Caco-2 (cell line): ENCODE measurements around the gene RBM33. TPM values are rescaled to one million over a fixed set of nuclear protein-coding genes. Genes with fewer than 3 reads are reported as not detected.

Experiments used
- BruUV-seq: library from RNA; stranded (reverse); fragments of 400-500 nt; replicated peaks from 2 replicates; lab custom pipeline; 2021; lab: Mats Ljungman, UMichigan
- CTCF ChIA-PET: fragments of 300-600 bp; sonication (Branson Sonifier 250); formaldehyde crosslinking; loops from one replicate; lab custom pipeline; 2022; ENCODE audit warnings: antibody characterized with exemption; lab: Charles Lee
- POLR2A ChIA-PET: fragments of 300-600 bp; sonication (Branson Sonifier 250); formaldehyde crosslinking; loops from one replicate; lab custom pipeline; 2022; ENCODE audit warnings: antibody characterized with exemption; lab: Charles Lee
- DNase-seq, 2 experiments: peaks; one replicate each; pipeline versions ENCODE4 v3.0.0 to v3.0.0-alpha.2; 2020 to 2022
- H3K27me3 ChIP-seq: replicated peaks from 2 replicates; pipeline ENCODE4 v1.6.0; 2011; ENCODE audit warnings: low read length; ENCODE audit not compliant: control insufficient read depth, insufficient read depth
- H3K36me3 ChIP-seq: 2 replicates; pipeline ENCODE4 v1.5.1; 2011; ENCODE audit warnings: low read length; ENCODE audit not compliant: control insufficient read depth, insufficient read depth
- H3K4me1 ChIP-seq: fragments of 250-450 bp; sonication (Bioruptor Pico); 2 replicates; pipeline ENCODE4 v1.5.1; 2020; ENCODE audit warnings: mild to moderate bottlenecking
- H3K4me3 ChIP-seq: 2 replicates; pipeline ENCODE4 v1.5.1; 2011; ENCODE audit warnings: low read depth, mild to moderate bottlenecking, control low read depth, low read length
- H3K9me3 ChIP-seq: fragments of 250-450 bp; sonication (Bioruptor Pico); 2 replicates; pipeline ENCODE4 v1.5.1; 2020; ENCODE audit warnings: mild to moderate bottlenecking, moderate library complexity
- H3K27ac Mint-ChIP-seq: one replicate; pipeline ENCODE4 v1.8.0; 2022; ENCODE audit warnings: mixed read lengths; ENCODE audit not compliant: unreplicated experiment
- H3K27me3 Mint-ChIP-seq: one replicate; pipeline ENCODE4 v1.8.0; 2022; ENCODE audit warnings: mixed read lengths; ENCODE audit not compliant: insufficient read depth, unreplicated experiment
- H3K36me3 Mint-ChIP-seq: one replicate; pipeline ENCODE4 v1.8.0; 2022; ENCODE audit warnings: mild to moderate bottlenecking, mixed read lengths; ENCODE audit not compliant: insufficient read depth, unreplicated experiment
- H3K4me1 Mint-ChIP-seq: one replicate; pipeline ENCODE4 v1.8.0; 2022; ENCODE audit warnings: low read depth, mixed read lengths; ENCODE audit not compliant: unreplicated experiment
- H3K4me3 Mint-ChIP-seq: one replicate; pipeline ENCODE4 v1.8.0; 2022; ENCODE audit warnings: mild to moderate bottlenecking, moderate library complexity, mixed read lengths; ENCODE audit not compliant: unreplicated experiment
- H3K9me3 Mint-ChIP-seq: one replicate; pipeline ENCODE4 v1.8.0; 2022; ENCODE audit warnings: mixed read lengths; ENCODE audit not compliant: unreplicated experiment
- intact Hi-C: fragments of 100-400 bp; cut with micrococcal nuclease; formaldehyde crosslinking; loops from one replicate; pipeline ENCODE4 v1.10.0; 2022; ENCODE audit not compliant: unreplicated experiment
- total RNA-seq: library from RNA; stranded (reverse); gene quantifications from 2 replicates; pipeline ENCODE4 v1.2.3, GENCODE V29; 2022
- TF ChIP-seq, protein P1 (sequence below), 2 experiments: fragments of 200-600 bp in 1 of 2; IDR thresholded peaks; 1 replicate in 1 of 2; 2 replicates in 1 of 2; pipeline versions ENCODE4 v1.5.1 to v1.8.0; 2011 to 2022; ENCODE audit warnings: antibody characterized with exemption in 1 of 2, control low read depth in 1 of 2, inconsistent platforms in 1 of 2, low read depth in 1 of 2, low read length in 1 of 2, mild to moderate bottlenecking in 1 of 2, moderate library complexity in 1 of 2; ENCODE audit not compliant: insufficient read depth in 1 of 2, severe bottlenecking in 1 of 2, unreplicated experiment in 1 of 2

RBM33 gene
- total RNA-seq, 1 experiment from 2014 or later, result 82.8 TPM

DNA sequence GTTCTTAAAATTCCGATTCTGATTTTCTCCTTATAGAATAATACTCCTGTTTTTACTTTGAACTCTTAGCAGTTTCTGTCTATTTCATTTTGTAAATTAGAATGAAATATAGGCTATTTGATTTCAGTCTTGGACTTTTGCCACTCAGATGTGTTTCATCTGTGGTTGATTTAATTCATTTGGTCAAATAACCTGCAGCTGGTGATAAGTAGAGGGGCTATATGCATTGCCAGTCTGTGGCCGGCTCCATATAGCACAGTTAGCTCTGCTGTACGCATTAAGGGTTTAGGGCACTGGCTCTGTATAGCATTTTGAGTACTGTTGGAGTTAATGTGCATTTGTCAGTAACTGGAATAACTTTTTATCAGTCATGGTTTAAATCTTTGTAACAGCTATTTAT is 35.7 kb downstream of the RBM33 start:
- Histone ChIP-seq H3K4me1 (no peaks in the 10 kb centered on the region), H3K27me3 (no peaks in the 10 kb centered on the region), H3K4me3 (no peak overlapping the region), H3K9me3 (no peaks in the 10 kb centered on the region), H3K36me3 (0 out of 2 replicates have a peak, but pooled peaks cover 1% of the 10 kb centered on the region)
- no peaks in the 10 kb centered on the region for H3K4me1 Mint-ChIP-seq
- intact Hi-C loops, result no loop called here
- TF ChIP-seq, protein P1, sequence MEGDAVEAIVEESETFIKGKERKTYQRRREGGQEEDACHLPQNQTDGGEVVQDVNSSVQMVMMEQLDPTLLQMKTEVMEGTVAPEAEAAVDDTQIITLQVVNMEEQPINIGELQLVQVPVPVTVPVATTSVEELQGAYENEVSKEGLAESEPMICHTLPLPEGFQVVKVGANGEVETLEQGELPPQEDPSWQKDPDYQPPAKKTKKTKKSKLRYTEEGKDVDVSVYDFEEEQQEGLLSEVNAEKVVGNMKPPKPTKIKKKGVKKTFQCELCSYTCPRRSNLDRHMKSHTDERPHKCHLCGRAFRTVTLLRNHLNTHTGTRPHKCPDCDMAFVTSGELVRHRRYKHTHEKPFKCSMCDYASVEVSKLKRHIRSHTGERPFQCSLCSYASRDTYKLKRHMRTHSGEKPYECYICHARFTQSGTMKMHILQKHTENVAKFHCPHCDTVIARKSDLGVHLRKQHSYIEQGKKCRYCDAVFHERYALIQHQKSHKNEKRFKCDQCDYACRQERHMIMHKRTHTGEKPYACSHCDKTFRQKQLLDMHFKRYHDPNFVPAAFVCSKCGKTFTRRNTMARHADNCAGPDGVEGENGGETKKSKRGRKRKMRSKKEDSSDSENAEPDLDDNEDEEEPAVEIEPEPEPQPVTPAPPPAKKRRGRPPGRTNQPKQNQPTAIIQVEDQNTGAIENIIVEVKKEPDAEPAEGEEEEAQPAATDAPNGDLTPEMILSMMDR (IDR thresholded peaks at IDR 0.05; ENCODE audit: insufficient read depth in 1 of 2, low read depth in 1 of 2, low read length in 1 of 2, severe bottlenecking in 1 of 2, unreplicated experiment in 1 of 2), result no peak
- H3K9me3 Mint-ChIP-seq, result no peaks in the 10 kb centered on the region
- no peak overlapping the region for H3K27ac Mint-ChIP-seq
- ChIA-PET CTCF (no interaction called here), POLR2A (interaction anchor here (0.5 kb wide), 1 partner anchor 36 kb away, joined by 4 read pairs; the partner anchor contains the start of gene RBM33)
- no TSS peak for BruUV-seq
- H3K36me3 Mint-ChIP-seq, result peaks cover 60% of the 10 kb centered on the region
- DNase-seq, result no peak
- H3K27me3 Mint-ChIP-seq, result no peaks in the 10 kb centered on the region
- no peak overlapping the region for H3K4me3 Mint-ChIP-seq

DNA sequence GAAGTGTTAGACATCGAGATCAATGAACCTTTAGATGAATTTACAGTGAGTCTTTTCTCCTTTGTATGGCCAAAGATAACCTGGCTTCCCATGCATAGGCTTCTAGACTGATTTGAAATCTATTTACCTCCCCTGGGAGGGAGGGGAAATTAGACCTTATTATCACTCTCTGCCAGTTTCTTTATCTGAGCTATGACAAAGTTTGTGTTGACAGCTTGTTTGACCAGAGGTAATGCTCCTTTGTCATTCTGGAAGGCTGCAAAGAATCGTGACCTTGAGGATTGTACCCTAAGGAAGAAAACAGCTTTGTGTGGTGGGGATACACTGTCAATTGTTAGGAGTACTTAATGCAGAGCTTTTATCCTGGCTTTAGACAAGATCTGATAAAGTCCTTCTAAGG is 36.4 kb downstream of the RBM33 start:
- Mint-ChIP-seq H3K27ac (no peak overlapping the region), H3K4me1 (no peaks in the 10 kb centered on the region), H3K27me3 (no peaks in the 10 kb centered on the region), H3K4me3 (no peak overlapping the region), H3K9me3 (peaks cover 2% of the 10 kb centered on the region), H3K36me3 (peaks cover 63% of the 10 kb centered on the region)
- H3K27me3 ChIP-seq, result no peaks in the 10 kb centered on the region
- no peak overlapping the region for H3K4me3 ChIP-seq
- CTCF ChIA-PET, result interaction anchor here (0.7 kb wide), 1 partner anchor 62 kb away, joined by 3 read pairs; no protein-coding TSS in a partner anchor
- H3K9me3 ChIP-seq, result no peaks in the 10 kb centered on the region
- BruUV-seq, result no TSS peak
- no peak for DNase-seq
- H3K4me1 ChIP-seq, result no peaks in the 10 kb centered on the region
- POLR2A ChIA-PET, result interaction anchor here (0.5 kb wide), 1 partner anchor 36 kb away, joined by 4 read pairs; the partner anchor contains the start of gene RBM33
- TF ChIP-seq, protein P1 (IDR thresholded peaks at IDR 0.05; ENCODE audit: insufficient read depth in 1 of 2, low read depth in 1 of 2, low read length in 1 of 2, severe bottlenecking in 1 of 2, unreplicated experiment in 1 of 2), result no peak
- intact Hi-C loops, result no loop called here
- 0 out of 2 replicates have a peak, but pooled peaks cover 1% of the 10 kb centered on the region for H3K36me3 ChIP-seq

DNA sequence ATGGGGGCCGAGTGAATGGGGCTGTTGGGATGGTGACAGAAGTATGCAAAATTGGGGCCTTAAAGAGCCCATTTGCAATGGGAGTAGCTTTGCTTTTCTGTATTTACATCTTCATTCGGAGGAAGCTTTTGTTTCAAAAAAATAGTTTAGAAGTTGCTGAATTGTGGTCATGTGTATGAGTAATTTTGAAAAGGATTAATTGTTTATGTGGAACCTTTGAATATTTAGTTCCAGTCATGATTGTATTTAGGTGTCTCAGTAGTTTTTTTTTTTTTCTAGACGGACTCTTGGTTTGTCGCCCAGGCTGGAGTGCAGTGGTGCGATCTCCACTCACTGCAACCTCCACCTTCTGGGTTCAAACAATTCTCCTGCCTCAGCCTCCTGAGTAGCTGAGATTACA is 37.2 kb downstream of the RBM33 start:
- CTCF ChIA-PET, result interaction anchor here (0.7 kb wide), 1 partner anchor 63 kb away, joined by 3 read pairs; no protein-coding TSS in a partner anchor
- DNase-seq, result no peak
- no peak overlapping the region for H3K4me3 Mint-ChIP-seq
- Histone ChIP-seq H3K9me3 (no peaks in the 10 kb centered on the region), H3K4me3 (no peak overlapping the region), H3K36me3 (0 out of 2 replicates have a peak, but pooled peaks cover 2% of the 10 kb centered on the region), H3K4me1 (no peaks in the 10 kb centered on the region), H3K27me3 (no peaks in the 10 kb centered on the region)
- H3K27ac Mint-ChIP-seq, result no peak overlapping the region
- H3K4me1 Mint-ChIP-seq, result no peaks in the 10 kb centered on the region
- H3K27me3 Mint-ChIP-seq, result no peaks in the 10 kb centered on the region
- TF ChIP-seq, protein P1 (IDR thresholded peaks at IDR 0.05; ENCODE audit: insufficient read depth in 1 of 2, low read depth in 1 of 2, low read length in 1 of 2, severe bottlenecking in 1 of 2, unreplicated experiment in 1 of 2), result no peak
- H3K36me3 Mint-ChIP-seq, result peaks cover 66% of the 10 kb centered on the region
- no TSS peak for BruUV-seq
- intact Hi-C loops, result no loop called here
- POLR2A ChIA-PET, result no interaction called here
- H3K9me3 Mint-ChIP-seq, result peaks cover 9% of the 10 kb centered on the region
